ENCODE data around the gene NHLH2.

DNA sequence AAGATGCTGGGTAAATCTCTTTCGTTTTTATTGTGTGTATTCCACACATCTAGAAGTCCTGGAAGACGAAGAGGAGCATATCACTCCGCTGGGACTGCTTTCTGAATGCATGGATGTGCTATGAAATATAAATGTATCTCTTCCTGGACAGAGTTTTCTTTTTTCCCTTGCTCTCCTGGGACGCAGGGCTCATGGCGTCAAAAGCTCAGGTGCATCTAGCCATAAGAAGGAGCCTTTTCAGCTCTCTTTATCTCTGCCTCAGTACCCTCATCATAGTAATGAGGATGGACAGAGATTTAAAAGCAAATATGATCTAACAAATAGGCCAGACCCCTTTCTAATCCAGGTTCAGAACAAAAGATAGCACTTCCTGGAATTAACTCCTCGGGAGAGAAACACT, 44.9 kb downstream of the NHLH2 start:
- TF ChIP-seq, protein P1, sequence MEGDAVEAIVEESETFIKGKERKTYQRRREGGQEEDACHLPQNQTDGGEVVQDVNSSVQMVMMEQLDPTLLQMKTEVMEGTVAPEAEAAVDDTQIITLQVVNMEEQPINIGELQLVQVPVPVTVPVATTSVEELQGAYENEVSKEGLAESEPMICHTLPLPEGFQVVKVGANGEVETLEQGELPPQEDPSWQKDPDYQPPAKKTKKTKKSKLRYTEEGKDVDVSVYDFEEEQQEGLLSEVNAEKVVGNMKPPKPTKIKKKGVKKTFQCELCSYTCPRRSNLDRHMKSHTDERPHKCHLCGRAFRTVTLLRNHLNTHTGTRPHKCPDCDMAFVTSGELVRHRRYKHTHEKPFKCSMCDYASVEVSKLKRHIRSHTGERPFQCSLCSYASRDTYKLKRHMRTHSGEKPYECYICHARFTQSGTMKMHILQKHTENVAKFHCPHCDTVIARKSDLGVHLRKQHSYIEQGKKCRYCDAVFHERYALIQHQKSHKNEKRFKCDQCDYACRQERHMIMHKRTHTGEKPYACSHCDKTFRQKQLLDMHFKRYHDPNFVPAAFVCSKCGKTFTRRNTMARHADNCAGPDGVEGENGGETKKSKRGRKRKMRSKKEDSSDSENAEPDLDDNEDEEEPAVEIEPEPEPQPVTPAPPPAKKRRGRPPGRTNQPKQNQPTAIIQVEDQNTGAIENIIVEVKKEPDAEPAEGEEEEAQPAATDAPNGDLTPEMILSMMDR (IDR thresholded peaks at IDR 0.05; ENCODE audit: low read depth, low read length, poor library complexity, severe bottlenecking), result no peak
- no peak for TF ChIP-seq EZH2phosphoT487 (IDR thresholded peaks at IDR 0.05; ENCODE audit: borderline replicate concordance, low read length)
